HuH-7 (cell line): ENCODE measurements around the gene UPP2.
A peak's percentile ranks its signal among the peaks of the same experiment; 100 is the strongest.

Experiments
- DNase-seq: peaks from one replicate; pipeline ENCODE4 v3.0.0; 2011; ENCODE audit warnings: low spot score

UPP2 gene

DNA sequence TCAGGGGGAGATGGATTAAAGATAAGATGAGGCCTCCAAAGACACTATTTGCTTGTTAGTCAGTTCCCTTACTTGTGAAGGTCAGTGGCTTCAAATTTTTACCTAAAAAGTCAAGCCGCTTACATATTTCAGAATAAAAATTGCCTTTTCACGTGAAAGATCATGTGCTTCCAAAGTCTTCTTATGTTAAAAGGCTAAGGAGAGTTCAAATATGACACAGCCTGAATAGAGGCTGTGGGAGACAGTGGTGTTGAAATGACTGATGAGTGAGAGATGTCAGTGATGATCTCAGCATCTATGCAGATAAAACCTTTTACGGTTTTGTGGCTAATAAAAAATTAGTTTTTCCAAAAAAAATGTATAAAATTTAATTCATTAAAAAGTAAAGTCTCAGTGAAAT lies 40.5 kb downstream of the UPP2 start:
- no peak for DNase-seq

DNA sequence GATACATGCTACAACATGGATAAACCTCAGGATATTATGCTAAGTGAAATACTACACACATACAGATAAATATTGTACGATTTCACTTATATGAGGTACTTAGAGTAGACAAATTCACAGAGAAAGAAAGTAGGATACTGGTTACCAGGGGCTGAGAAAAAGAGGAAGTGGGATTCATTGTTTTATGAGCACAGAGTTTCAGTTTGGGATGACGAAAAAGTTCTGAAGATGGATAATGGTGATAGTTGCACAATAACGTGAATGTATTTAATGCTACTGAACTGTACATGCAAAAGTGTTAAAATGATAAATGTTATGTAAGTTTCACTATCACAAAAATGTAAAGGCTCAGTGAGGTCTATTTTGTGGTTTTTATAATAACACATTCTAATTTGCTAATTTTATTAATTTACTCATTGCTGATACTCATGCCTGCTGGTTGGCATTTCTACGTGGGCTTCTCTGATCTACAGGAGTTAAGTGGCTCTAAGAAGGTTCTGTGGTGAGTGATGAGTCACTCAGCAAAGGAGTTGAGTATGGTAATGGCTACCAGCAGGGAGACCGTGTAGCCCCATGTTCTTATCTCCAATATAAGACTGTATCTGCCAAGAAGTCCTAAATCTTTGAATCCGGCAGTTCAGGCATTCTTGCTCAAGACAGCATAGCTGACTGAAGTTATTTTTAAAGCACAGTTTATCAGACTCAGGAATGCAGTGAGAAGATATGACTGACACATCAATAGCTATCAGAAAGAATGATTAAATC lies 41.1 kb downstream of the UPP2 start:
- DNase-seq = no peak

DNA sequence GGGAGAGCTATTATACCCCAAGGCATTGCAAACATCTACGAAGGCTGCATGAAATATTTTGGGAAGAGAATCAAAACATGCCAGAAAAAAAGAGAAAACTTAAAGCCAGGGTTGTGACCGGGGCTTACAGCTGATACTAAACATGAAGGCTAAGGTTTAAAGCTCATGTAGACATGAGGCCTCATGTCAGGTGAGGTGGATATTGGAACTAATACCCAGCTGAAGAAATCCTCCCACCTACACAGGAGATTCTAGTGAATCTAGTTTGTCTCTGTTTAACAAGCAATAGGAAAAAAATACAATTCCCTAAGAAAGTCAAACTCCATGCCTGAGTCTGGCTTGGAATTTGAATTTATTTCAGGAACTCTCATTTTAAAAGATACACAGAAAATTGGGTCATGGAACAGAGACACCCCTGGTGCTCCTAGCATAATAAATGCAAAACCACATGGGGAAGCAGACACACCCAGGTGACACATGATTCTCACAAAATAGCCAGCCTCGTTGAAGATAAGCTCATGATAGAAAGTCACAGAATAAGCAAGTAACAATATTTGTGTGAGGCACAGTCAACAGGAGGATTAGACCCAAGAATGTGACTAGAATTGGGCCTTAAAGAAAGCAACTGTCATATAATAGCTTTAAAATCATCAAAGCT lies 42.2 kb downstream of the UPP2 start:
- DNase-seq = no peak

- no peak for DNase-seq
Measured at GRCh38 chr2:158144914-158145625, 43.4 kb downstream of the UPP2 start.

DNA sequence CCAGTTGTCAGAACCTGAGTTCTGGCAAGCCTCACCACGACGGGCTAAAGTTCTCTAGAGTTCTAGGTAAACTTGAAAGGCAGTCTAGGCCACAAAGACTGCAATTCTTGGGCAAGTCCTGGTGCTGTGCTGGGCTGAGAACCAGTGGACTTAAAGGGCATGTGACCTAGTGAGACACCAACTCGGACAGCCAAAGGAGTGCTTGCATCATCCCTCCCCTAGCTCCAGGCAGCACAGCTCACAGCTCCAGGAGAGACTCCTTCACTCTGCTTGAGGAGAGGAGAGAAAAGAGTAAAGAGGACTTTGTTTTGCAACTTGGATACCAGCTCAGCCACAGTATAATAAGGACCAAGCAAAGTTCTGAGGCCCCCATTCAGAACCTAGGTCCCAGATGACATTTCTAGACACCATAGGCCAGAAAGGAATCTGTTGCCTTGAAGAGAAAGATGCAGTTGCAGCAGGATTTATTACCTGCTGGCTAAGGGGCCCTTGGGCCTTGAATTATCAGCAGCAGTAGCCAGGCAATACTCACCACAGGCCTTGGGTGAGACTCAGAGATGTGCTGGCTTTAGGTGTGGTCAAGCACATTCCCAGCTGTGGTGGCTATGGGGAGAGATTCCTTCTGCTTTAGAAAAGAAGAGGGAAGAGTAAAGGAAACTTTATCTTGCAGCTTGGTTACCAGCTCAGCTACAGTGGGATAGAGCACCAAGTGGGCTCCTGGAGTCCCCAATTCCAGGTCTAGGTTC lies 51.8 kb downstream of the UPP2 start:
- no peak for DNase-seq

- DNase-seq = no peak
Measured at GRCh38 chr2:158154596-158154995, 52.9 kb downstream of the UPP2 start.

DNA sequence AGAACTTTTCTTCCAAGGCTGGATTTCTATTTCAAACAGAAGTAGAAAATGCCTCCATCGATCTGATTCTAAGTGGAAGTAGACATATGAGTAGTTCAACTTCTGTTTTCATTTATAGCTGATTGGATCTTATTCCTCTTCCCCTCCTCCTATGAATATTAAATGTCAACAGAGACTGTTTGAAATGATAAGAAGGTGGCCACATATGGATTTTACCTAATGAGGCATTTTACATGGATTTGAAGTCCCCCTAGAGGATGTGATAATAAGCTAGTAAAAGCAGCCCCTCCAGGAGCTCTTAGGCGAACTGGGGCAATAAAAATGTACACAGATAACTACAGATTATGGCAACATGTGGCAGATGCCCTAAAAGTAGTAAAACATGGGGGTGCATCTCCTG lies 71.0 kb downstream of the UPP2 start:
- DNase-seq = no peak

DNA sequence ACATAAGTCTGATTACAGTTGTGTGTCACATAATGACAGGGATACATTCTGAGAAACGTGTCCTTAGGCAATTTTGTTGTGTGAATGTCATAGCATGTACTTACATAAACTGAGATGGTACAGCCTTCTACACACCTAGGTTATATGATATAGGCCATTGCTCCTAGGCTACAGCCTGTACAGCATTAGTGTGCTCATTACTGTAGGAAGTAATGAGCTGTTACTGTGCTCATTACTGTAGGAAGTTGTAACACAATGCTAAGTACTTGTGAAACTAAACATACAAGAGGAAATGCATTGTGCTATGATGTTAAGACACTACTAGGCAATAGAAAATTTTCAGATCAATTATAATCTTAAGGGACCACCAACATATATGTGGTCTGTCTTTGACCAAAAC lies 72.8 kb downstream of the UPP2 start:
- no peak for DNase-seq

- no peak for DNase-seq
Measured at GRCh38 chr2:158174956-158175355, 73.3 kb downstream of the UPP2 start.

DNA sequence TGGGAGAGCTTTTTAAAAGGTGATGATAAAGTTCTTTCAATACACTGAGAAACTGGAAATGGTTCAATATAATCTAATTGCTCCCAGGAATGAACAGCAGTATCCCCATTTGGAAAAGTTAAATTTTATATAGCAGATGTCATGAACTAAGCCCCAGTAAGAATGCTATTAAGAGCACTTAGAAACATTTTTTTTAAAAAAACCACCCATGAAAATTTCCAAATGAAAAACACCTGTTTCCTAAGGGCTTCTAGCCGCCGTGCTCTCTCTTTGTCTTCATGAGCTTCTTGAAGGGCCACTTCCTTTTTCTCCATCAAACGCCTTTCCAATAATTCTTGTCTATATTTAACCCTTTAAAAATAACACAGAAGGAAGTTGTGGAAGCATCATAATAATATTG lies 77.0 kb downstream of the UPP2 start:
- DNase-seq = no peak

DNA sequence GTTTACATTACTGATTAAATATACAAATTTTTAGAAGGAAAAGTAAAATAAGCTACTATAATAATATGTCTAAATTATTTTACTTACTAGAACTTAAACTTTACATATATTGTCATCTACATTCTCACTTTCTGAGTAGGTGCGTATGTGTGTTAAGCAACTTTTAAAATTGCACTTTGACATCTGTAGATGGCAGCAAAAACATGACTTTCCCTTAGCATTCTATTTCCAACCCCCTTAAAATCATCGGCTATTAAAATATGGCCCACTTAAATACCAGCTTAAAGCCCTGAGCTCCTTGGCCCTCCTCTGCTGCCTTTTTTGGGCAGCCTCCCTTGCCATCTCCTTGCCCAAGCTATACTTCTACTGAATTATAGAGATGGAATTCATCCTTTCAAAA lies 78.0 kb downstream of the UPP2 start:
- DNase-seq = no peak

DNA sequence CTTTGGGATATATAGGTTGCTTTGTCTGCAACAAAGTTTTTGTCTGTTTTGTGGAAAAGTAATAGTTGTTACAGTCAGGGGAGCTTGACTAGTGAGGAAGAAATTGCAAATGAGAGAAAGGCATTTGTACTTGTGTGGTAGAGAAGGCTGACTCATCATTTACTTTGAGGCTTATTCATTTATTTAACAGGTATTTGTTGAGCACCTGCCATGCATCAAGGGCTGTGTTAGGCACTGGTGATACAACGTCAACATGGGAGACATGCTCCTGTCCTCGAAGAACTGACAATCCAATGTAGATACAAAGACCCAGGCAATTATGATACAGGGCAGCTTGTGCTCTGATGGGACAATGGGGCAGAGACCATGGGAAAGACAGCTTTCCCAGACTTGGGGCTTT lies 79.5 kb downstream of the UPP2 start:
- DNase-seq = no peak

DNA sequence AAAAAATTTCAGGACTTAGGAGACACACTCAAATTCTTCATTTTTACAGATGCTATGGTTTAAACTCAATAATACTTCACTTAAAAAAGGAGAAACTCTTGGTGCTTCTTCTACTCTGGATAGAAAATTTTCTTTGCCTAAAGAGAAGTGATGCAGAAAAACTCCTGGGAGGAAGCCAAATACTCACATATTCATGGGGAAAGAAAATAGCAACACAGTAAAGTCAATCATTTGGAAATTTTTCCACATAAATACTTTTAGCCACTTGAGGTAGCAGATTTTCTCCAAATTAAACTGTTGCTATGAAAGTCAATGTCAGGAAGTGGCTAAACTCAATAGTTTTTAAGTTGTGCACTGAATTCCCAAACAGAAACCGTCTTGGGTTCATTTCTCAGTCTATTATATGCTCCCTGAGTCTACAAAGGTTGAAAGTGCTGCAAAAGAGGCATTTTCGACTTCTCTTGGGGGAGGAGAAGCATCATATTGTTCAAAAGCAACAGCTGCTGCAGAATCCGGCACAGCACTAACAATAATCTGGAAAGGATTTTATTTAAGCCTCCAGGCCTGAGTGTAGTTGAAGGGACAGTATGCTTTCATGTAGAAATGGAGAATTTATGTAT lies 81.1 kb downstream of the UPP2 start:
- DNase-seq = no peak

- no peak for DNase-seq
Measured at GRCh38 chr2:158184001-158184400, 82.3 kb downstream of the UPP2 start.

GRCh38 chr2:158184556-158185343 lies 83.1 kb downstream of the UPP2 start:
- DNase-seq = peak; percentile 12
